Right ventricle myocardium inferior (tissue), 1 donor: ENCODE measurements around the gene WNT5B. TPM values are rescaled to one million over a fixed set of nuclear protein-coding genes. Genes with fewer than 3 reads are reported as not detected.

Experiments used
- ATAC-seq: fragments of 200-7000 bp; cut with Tn5 transposase; one replicate; pipeline ENCODE4 v1.9.1; 2020; ENCODE audit warnings: mild to moderate bottlenecking, moderate library complexity
- DNase-seq: peaks from one replicate; pipeline ENCODE4 v3.0.0; 2021; ENCODE audit errors: missing footprints
- intact Hi-C: fragments of 100-400 bp; cut with DNase I; formaldehyde crosslinking; loops from one replicate; pipeline ENCODE4 v1.11.0; 2022
- total RNA-seq: library from RNA; stranded (reverse); fragmentation: NEBNext Ultra II Directional; extraction: Animal tissue kit (Norgen Biotek cat#: 25700); gene quantifications from one replicate; pipeline ENCODE4 v1.2.1, GENCODE V29; 2021
- donor health status: DM: no; HTN: yes; CAD: no; lungs with severe emphysema.

The WNT5B gene
- total RNA-seq, 1 donor from 2014 or later = 2.9 TPM

- intact Hi-C loops = no loop called here
- no peak for DNase-seq
- no peak for ATAC-seq
Observed at GRCh38 chr12:1640328-1641234, 11.6 kb downstream of the WNT5B start.

- DNase-seq = no peak
- no peak for ATAC-seq
- intact Hi-C loops = no loop called here
Observed at GRCh38 chr12:1642513-1642912, 13.5 kb downstream of the WNT5B start.

GRCh38 chr12:1643043-1643442, 14.0 kb downstream of the WNT5B start:
- intact Hi-C loops = no loop called here
- DNase-seq (no peak), ATAC-seq (no peak)

GRCh38 chr12:1643905-1644533, 15.0 kb downstream of the WNT5B start:
- intact Hi-C loops = no loop called here
- DNase-seq = no peak
- ATAC-seq = no peak

GRCh38 chr12:1644534-1645438, 15.8 kb downstream of the WNT5B start:
- intact Hi-C loops = no loop called here

GRCh38 chr12:1645819-1646218, 16.8 kb downstream of the WNT5B start:
- intact Hi-C loops = no loop called here
- DNase-seq (no peak), ATAC-seq (no peak)

More at GRCh38 chr12:1644534-1645438, 15.8 kb downstream of the WNT5B start:
- DNase-seq = peak; percentile 89
- peak; percentile 73 for ATAC-seq

- intact Hi-C loops = no loop called here
- ATAC-seq (no peak), DNase-seq (no peak)
Observed at GRCh38 chr12:1646569-1647284, 17.7 kb downstream of the WNT5B start.

GRCh38 chr12:1647285-1647669, 18.2 kb downstream of the WNT5B start:
- intact Hi-C loops = no loop called here
- no peak for DNase-seq
- ATAC-seq = no peak

GRCh38 chr12:1650260-1650977, 21.4 kb downstream of the WNT5B start:
- intact Hi-C loops = loop anchor here (2.0 to 5.0 kb wide), 3 partner anchors 42 to 287 kb away; partner anchors contain the start of gene ADIPOR2
- no peak for DNase-seq
- peak; percentile 87 for ATAC-seq

- ATAC-seq (peak; percentile 40), DNase-seq (no peak)
- intact Hi-C loops = loop anchor here (2.0 to 5.0 kb wide), 3 partner anchors 41 to 286 kb away; partner anchors contain the start of gene ADIPOR2
Observed at GRCh38 chr12:1650978-1651361, 21.9 kb downstream of the WNT5B start.

GRCh38 chr12:1651946-1652345, 22.9 kb downstream of the WNT5B start:
- ATAC-seq (no peak), DNase-seq (no peak)
- intact Hi-C loops = loop anchor here (1.0 to 5.0 kb wide), 4 partner anchors 40 to 285 kb away; partner anchors contain the start of gene ADIPOR2

- ATAC-seq (no peak), DNase-seq (no peak)
- intact Hi-C loops = no loop called here
Observed at GRCh38 chr12:1655225-1655788, 26.3 kb downstream of the WNT5B start.

GRCh38 chr12:1656902-1657301, 27.9 kb downstream of the WNT5B start:
- ATAC-seq (no peak), DNase-seq (no peak)
- intact Hi-C loops = no loop called here

- intact Hi-C loops = no loop called here
- DNase-seq (no peak), ATAC-seq (no peak)
Observed at GRCh38 chr12:1657688-1658087, 28.7 kb downstream of the WNT5B start.

GRCh38 chr12:1660304-1661187, 31.5 kb downstream of the WNT5B start:
- peak; percentile 38 for ATAC-seq
- DNase-seq = no peak
- intact Hi-C loops = loop anchor here (5.0 kb wide), 1 partner anchor 832 kb away; no protein-coding TSS in a partner anchor

- ATAC-seq = peak; percentile 85
- intact Hi-C loops = loop anchor here (5.0 kb wide), 1 partner anchor 831 kb away; no protein-coding TSS in a partner anchor
- peak; percentile 96 for DNase-seq
Observed at GRCh38 chr12:1661553-1662335, 32.7 kb downstream of the WNT5B start.
